A549 (cell line): ENCODE measurements around the gene SLC16A7.

ENCODE experiments used
- FOSL2 ChIP-seq, 2 experiments: fragments of 450-650 bp in 1 of 2; fragments of >200 bp in 1 of 2; sonication (Bioruptor Twin) in 1 of 2; formaldehyde crosslinking; IDR thresholded peaks; 2 replicates each; pipeline versions ENCODE4 v1.5.0 to v1.6.1; 2016 to 2020; ENCODE audit warnings: mild to moderate bottlenecking in 1 of 2, moderate library complexity in 1 of 2
- JUN ChIP-seq, 2 experiments: fragments of >200 bp; sonication (Bioruptor Twin); formaldehyde crosslinking; IDR thresholded peaks; 2 replicates in 1 of 2; 3 replicates in 1 of 2; pipeline ENCODE4 v1.6.1; 2016 to 2017
- NR3C1 ChIP-seq: fragments of >200 bp; sonication (Bioruptor Twin); formaldehyde crosslinking; IDR thresholded peaks from 3 replicates; pipeline ENCODE4 v1.6.1; 2017
- POLR2A ChIP-seq: IDR thresholded peaks from 2 replicates; pipeline ENCODE4 v1.6.1; 2012; ENCODE audit warnings: mild to moderate bottlenecking, low read length
- RAD21 ChIP-seq, 2 experiments: fragments of >200 bp in 1 of 2; sonication (Bioruptor Twin) in 1 of 2; formaldehyde crosslinking in 1 of 2; IDR thresholded peaks in 1 of 2; conservative IDR thresholded peaks in 1 of 2; 2 replicates in 1 of 2; 3 replicates in 1 of 2; pipeline ENCODE4 v1.6.1; 2012 to 2018; ENCODE audit warnings: inconsistent platforms in 1 of 2
- RFX5 ChIP-seq: fragments of 450-650 bp; IDR thresholded peaks from 2 replicates; pipeline ENCODE4 v1.7.1; 2014; ENCODE audit warnings: antibody characterized with exemption, mild to moderate bottlenecking, moderate library complexity
- ZC3H11A ChIP-seq: fragments of 450-650 bp; IDR thresholded peaks from 2 replicates; pipeline ENCODE4 v1.6.1; 2014; ENCODE audit warnings: antibody characterized with exemption, mild to moderate bottlenecking
- TF ChIP-seq, protein P1 (sequence below): fragments of >200 bp; sonication (Bioruptor Twin); formaldehyde crosslinking; IDR thresholded peaks from 3 replicates; pipeline ENCODE4 v1.5.1; 2016
- TF ChIP-seq, protein P2 (sequence below): IDR thresholded peaks from 2 replicates; pipeline ENCODE4 v1.6.1; 2012
- TF ChIP-seq, protein P3 (sequence below): IDR thresholded peaks from 2 replicates; pipeline ENCODE4 v1.6.1; 2012

DNA sequence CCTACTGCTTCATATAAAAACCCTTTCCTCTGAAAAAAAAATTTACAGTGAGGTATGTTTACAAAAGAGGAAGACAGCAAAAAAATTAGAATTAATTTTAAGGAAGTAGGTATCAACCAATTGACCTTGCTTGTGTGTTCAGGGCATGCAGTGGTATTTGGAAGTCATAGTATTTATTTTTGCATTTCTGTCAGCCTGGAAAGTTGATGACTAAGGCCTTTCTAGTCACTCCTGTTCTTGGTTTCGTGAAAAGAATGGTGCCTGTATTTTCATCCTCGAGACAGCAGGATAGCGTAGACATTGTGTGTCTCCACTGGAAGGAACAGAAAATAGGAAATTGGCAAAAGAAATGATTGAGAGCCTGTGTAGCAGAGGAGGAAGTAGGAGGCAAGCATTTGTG, 24.5 kb downstream of the SLC16A7 start:
- TF ChIP-seq, protein P1, sequence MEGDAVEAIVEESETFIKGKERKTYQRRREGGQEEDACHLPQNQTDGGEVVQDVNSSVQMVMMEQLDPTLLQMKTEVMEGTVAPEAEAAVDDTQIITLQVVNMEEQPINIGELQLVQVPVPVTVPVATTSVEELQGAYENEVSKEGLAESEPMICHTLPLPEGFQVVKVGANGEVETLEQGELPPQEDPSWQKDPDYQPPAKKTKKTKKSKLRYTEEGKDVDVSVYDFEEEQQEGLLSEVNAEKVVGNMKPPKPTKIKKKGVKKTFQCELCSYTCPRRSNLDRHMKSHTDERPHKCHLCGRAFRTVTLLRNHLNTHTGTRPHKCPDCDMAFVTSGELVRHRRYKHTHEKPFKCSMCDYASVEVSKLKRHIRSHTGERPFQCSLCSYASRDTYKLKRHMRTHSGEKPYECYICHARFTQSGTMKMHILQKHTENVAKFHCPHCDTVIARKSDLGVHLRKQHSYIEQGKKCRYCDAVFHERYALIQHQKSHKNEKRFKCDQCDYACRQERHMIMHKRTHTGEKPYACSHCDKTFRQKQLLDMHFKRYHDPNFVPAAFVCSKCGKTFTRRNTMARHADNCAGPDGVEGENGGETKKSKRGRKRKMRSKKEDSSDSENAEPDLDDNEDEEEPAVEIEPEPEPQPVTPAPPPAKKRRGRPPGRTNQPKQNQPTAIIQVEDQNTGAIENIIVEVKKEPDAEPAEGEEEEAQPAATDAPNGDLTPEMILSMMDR, result no peak
- TF ChIP-seq ZC3H11A (no peak), JUN (IDR thresholded peaks at IDR 0.05) (no peak), RFX5 (no peak), FOSL2 (IDR thresholded peaks at IDR 0.05) (no peak), FOSL2 (CRISPR knock-in tag; IDR thresholded peaks at IDR 0.05) (no peak), NR3C1 (no peak), RAD21 (conservative IDR thresholded peaks at IDR 0.05 in 1 of 2, IDR thresholded peaks at IDR 0.05 in 1 of 2) (no peak), POLR2A (no peak)
- TF ChIP-seq, protein P2, sequence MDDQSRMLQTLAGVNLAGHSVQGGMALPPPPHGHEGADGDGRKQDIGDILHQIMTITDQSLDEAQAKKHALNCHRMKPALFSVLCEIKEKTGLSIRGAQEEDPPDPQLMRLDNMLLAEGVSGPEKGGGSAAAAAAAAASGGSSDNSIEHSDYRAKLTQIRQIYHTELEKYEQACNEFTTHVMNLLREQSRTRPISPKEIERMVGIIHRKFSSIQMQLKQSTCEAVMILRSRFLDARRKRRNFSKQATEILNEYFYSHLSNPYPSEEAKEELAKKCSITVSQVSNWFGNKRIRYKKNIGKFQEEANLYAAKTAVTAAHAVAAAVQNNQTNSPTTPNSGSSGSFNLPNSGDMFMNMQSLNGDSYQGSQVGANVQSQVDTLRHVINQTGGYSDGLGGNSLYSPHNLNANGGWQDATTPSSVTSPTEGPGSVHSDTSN, result no peak
- TF ChIP-seq, protein P3, sequence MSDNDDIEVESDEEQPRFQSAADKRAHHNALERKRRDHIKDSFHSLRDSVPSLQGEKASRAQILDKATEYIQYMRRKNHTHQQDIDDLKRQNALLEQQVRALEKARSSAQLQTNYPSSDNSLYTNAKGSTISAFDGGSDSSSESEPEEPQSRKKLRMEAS, result no peak
